ENCODE measurements around the gene LRRC42. TPM values are rescaled to one million over a fixed set of nuclear protein-coding genes. Genes with fewer than 3 reads are reported as not detected.
A peak's percentile ranks its signal among the peaks of the same experiment; 100 is the strongest.

Gene LRRC42
- total RNA-seq, 1 donor from 2014 or later = 69.1 TPM

GRCh38 chr1:53971718-53972117 is 25.6 kb downstream of the LRRC42 start:
- Histone ChIP-seq H3K9me3 (ENCODE audit: low read depth) (no peaks in the 10 kb centered on the region), H2AFZ (replicated peaks) (no peak overlapping the region), H3K4me3 (no peak overlapping the region), H3F3A (ENCODE audit: low read depth) (no peaks in the 10 kb centered on the region), H3K4me2 (no peak overlapping the region), H3K79me2 (ENCODE audit: low read depth) (no peaks in the 10 kb centered on the region), H3K9ac (no peak overlapping the region), H3K27ac (no peak overlapping the region), H4K20me1 (ENCODE audit: low read depth) (no peaks in the 10 kb centered on the region), H3K27me3 (no peaks in the 10 kb centered on the region), H3K36me3 (peaks cover 4% of the 10 kb centered on the region), H3K4me1 (no peaks in the 10 kb centered on the region)
- Mint-ChIP-seq H3K36me3 (peaks cover 32% of the 10 kb centered on the region), H3K27me3 (ENCODE audit: insufficient read depth, low read depth) (no peaks in the 10 kb centered on the region), H3K27ac (no peak overlapping the region), H3K9me3 (no peaks in the 10 kb centered on the region), H3K4me1 (no peaks in the 10 kb centered on the region), H3K4me3 (no peak overlapping the region)
- no peak for TF ChIP-seq EZH2 (IDR thresholded peaks at IDR 0.05)
- TF ChIP-seq EZH2phosphoT487 (IDR thresholded peaks at IDR 0.05) = no peak
- TF ChIP-seq CTCF (IDR thresholded peaks at IDR 0.05) = no peak
- no peak for DNase-seq (ENCODE audit: low spot score)

- no peaks in the 10 kb centered on the region for H3K27me3 Mint-ChIP-seq (ENCODE audit: insufficient read depth, low read depth)
- Histone ChIP-seq H3K4me2 (no peak overlapping the region), H3K9ac (no peak overlapping the region)
Measured at GRCh38 chr1:53975861-53976260, 29.7 kb downstream of the LRRC42 start.

GRCh38 chr1:53979712-53980450 is 33.7 kb downstream of the LRRC42 start:
- Mint-ChIP-seq H3K4me3 (no peak overlapping the region), H3K27ac (no peak overlapping the region), H3K36me3 (peaks cover 3% of the 10 kb centered on the region), H3K9me3 (no peaks in the 10 kb centered on the region), H3K4me1 (peaks cover 24% of the 10 kb centered on the region), H3K27me3 (ENCODE audit: insufficient read depth, low read depth) (no peaks in the 10 kb centered on the region)
- H3K4me3 ChIP-seq = no peak overlapping the region
- H3K4me1 ChIP-seq = peaks cover 13% of the 10 kb centered on the region
- no peak overlapping the region for H3K27ac ChIP-seq
- no peak for TF ChIP-seq CTCF (IDR thresholded peaks at IDR 0.05)
- no peak for TF ChIP-seq EZH2 (IDR thresholded peaks at IDR 0.05)
- no peak for TF ChIP-seq EZH2phosphoT487 (IDR thresholded peaks at IDR 0.05)
- no peaks in the 10 kb centered on the region for H3K36me3 ChIP-seq
- H3K79me2 ChIP-seq (ENCODE audit: low read depth) = no peaks in the 10 kb centered on the region
- no peak for DNase-seq (ENCODE audit: low spot score)
- H3K9me3 ChIP-seq (ENCODE audit: low read depth) = no peaks in the 10 kb centered on the region
- no peaks in the 10 kb centered on the region for H4K20me1 ChIP-seq (ENCODE audit: low read depth)
- peak overlapping the region; percentile 58 for H2AFZ ChIP-seq (replicated peaks)
- H3K27me3 ChIP-seq = no peaks in the 10 kb centered on the region
- no peaks in the 10 kb centered on the region for H3F3A ChIP-seq (ENCODE audit: low read depth)
- H3K9ac ChIP-seq = no peak overlapping the region
- no peak overlapping the region for H3K4me2 ChIP-seq

More at GRCh38 chr1:53975861-53976260, 29.7 kb downstream of the LRRC42 start:
- Histone ChIP-seq H3K27ac (no peak overlapping the region), H3K4me1 (no peaks in the 10 kb centered on the region), H3K9me3 (ENCODE audit: low read depth) (no peaks in the 10 kb centered on the region), H2AFZ (replicated peaks) (no peak overlapping the region), H4K20me1 (ENCODE audit: low read depth) (no peaks in the 10 kb centered on the region), H3K36me3 (no peaks in the 10 kb centered on the region), H3K79me2 (ENCODE audit: low read depth) (no peaks in the 10 kb centered on the region), H3K27me3 (no peaks in the 10 kb centered on the region), H3K4me3 (no peak overlapping the region), H3F3A (ENCODE audit: low read depth) (no peaks in the 10 kb centered on the region)
- H3K9me3 Mint-ChIP-seq = no peaks in the 10 kb centered on the region
- peaks cover 6% of the 10 kb centered on the region for H3K4me1 Mint-ChIP-seq
- no peak overlapping the region for H3K4me3 Mint-ChIP-seq
- no peak for TF ChIP-seq EZH2 (IDR thresholded peaks at IDR 0.05)
- no peak for TF ChIP-seq EZH2phosphoT487 (IDR thresholded peaks at IDR 0.05)
- no peak for TF ChIP-seq CTCF (IDR thresholded peaks at IDR 0.05)
- DNase-seq (ENCODE audit: low spot score) = no peak
- no peak overlapping the region for H3K27ac Mint-ChIP-seq
- peaks cover 13% of the 10 kb centered on the region for H3K36me3 Mint-ChIP-seq
